NCI-H345 treated with DMSO at 0.1 percent for 48 hours (cell line): Measurements from ENCODE around the gene LAMA2.
"Not testable (repeated sequence)": the region's sequence is repeated elsewhere in the genome, so short reads cannot be mapped to it uniquely, and the experiment has no call there.

Experiments used
- DNase-seq: peaks from one replicate; lab custom pipeline; 2025; ENCODE audit not compliant: unreplicated experiment; lab: John Stamatoyannopoulos, UW

Gene LAMA2

DNA sequence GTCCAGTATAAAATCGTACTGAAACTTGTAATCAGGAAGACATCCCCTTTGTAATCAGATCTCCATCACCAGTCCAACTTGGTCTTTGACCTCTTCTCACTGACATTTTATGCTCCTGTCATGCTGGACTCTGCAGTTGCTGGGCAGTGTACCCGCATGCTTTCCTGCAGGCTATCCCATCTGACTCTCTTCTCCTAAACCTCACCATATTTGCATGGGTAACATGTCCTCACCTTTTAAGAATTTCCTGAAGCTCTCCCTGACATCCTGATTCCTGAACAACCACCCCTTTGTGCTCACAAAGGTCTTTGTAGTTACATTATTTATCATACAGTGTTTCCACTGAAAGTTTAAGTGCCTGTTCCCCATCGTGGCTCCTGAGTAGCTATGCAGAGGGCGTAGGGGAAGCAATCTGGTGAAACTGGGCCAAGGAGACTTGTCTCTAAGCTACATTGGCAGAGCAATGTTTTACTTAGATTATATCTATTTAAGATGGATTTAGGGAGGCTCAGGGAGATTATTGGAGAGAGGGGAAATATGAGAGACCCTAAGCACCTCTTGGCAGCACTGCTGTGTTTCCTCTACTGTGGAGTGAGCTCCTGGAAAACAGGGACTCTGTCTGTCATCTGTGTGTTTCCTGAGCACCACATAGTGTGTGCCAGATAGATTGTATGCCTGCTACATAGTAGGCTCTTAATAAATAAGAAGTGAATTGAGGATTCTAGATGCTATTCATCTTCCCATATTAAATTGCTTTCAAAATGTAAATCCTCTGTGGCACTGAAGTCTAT, 124.0 kb downstream of the LAMA2 start:
- no peak for DNase-seq

DNA sequence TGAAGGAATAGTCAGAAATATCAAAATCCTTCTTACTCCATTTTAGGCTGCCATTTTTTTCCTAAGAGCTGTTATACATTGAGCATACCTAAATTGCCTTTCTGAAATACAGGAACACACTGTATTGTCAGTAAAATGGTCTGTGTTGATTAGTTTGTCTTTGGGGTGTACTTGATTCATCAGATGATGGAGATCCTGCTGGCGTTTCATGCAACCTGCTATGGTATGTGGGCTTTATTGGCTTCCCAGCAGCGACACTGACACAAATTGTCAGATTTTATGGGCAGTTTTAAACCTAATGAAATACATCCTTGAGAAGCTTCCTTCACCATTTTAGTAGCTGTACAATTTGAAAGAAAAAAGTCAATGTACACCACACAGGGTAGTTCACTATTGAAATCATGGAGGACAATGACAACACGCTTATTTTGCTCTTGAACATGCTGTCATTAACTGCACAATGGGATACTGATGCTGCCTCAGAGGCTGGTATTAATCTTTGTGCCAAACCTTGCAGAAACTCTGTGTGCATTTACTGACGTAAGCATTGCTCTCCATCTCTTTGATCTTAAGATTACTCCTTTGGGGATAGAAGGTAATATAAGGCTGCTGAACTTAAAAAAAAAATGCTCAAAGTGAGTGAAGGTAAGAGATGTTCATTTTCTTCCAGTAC, 124.9 kb downstream of the LAMA2 start:
- no peak for DNase-seq

DNA sequence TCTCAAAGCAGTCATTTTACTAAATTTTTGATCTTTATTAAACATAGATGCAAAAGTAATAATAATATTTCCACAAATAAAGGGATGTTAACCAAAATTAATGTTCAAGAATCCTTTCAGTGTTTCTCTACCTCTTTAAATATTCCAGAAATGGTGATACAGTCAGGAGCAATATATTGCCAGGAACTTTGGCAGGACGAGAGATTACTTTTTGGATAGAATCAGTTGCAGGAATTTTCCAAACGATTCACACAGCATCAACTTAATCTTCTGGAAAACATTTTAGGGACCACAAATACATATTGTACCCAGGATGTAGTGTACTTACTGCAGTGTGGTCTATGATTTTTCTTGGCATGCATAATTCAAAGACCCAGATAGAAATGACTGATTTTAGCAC, 125.7 kb downstream of the LAMA2 start:
- DNase-seq = no peak

DNA sequence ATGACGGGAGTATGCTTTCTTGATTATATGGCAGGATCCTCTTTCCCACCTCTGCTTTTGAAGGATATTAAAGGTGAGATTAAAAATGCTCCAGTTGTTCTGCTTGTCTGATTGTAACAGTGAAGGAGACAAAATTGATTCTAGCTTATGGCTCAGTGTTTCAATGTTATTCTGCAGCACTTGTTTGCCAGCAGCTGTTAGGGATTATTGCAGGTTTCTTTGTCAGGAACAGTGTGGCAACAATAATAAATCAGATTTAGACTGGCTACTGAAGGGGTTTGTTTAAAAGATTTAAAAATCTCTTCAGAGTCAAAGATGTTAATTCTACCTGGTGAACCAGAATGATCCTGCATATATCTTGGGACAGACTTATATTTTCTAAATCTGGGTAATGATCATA, 126.9 kb downstream of the LAMA2 start:
- DNase-seq = no peak

DNA sequence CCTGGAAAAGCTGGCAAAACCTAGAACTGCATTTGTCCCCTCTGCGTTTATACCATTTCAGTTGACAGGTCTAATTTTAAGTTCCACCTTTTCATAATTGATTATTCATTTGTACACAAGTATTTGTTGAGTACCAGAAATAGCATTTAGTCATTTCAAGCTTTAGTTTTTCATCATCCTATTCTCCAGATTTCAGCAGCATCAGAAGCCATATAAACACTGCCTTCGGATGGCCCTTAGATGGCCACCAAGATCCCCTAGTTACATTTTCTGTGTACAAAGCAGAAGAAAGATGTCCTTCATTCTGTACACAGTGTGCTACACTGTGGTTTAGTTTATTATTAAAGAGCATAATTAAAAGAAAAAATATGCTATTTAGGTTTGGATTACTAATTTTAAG, 131.4 kb downstream of the LAMA2 start:
- no peak for DNase-seq

DNA sequence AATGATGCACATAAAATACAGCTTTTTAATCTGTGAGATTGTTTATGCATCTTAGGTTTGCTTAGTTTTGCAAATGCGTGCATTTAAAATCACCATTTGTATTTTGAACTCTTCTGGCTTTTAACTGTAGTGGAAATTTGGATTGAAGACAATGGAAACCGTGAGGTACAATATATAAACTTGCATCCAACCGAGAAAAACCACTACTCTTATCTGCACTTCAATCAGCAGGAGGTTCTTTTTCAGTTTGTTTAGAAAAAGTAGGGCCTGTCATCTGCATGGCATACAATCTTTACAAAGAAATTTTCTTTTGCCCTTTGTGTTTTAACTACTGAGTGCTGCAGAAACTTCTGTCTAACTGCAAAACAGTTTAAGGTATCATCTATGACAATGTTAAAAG, 132.8 kb downstream of the LAMA2 start:
- no peak for DNase-seq

DNA sequence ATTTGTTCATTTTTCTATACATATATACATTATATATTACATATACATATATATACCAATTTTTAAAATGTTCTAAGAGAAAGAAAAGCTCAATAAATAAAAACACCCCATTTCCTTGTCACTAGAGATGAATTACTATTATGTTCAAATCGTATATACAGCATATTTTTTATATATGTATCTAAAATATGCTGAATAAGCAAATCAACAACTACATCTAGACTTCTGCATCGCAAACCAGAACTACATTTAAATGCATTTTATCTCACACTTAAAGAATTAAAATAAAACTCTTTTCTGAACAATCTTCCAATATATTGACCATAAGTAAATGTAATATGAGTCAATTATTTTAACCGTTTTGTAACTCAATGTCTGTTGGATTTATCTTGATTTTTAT, 133.9 kb downstream of the LAMA2 start:
- DNase-seq = no peak

DNA sequence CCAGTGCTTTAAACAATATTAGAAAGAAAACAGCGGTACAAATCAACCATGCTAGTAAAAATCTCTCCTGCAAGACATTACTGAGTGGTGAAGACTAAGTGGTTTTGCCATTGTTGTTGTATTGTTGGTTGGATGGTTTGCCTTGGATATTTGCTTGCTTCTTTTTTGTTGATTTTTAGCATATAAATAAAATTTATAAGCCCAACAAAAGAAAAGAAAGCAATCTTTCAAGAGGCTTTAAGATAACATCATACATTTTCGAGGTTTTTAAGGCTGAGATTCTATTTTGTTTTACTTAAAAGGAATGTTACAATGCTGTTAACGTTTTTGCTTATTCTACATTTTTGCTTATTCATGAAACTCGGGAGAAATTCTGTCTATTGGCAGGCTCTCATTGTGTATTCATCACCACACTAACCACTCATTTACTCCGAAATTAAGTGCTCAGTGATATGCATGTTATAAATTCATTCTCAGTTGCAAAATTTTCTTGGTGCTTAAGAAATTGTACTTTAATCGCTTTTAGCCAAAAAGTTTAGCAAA, 139.1 kb downstream of the LAMA2 start:
- no peak for DNase-seq

DNA sequence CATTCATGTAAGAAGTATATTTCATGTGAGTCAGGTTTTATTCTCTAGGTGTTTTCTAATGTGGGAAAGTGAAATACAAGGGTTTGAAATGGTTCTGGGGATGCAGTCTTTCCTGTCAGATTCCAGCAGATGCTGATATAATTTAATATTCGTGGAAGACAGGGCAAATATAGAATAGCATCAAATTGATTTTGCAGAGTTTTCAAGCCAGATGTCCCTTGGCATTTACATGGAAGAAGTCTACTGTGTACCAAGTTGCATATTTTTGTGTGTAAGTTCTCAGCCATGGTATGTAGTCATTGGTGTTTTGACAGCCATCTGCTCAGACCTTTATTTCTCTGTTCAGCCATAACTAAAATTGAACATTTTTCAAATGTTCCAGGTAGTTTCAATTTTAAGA, 143.7 kb downstream of the LAMA2 start:
- no peak for DNase-seq

DNA sequence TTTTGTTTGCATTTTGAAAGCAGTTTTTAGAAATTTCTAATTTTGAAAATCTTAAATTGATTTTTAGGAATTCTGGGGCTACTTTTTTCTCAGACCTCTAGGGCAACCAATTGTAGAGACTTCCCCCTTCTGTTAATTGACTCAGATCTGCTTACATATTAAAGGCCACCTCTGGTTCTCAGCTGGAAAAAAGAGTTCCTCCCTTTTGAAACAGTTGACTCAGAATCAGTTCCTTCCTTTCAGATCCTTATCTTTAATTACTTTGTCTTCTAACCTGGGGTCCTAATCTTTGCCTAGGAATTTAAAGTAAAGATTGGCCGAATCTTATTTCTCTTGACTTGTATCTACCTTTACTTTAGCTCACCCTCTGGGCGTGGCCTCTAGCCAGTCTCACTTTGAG, 146.8 kb downstream of the LAMA2 start:
- DNase-seq = no peak

DNA sequence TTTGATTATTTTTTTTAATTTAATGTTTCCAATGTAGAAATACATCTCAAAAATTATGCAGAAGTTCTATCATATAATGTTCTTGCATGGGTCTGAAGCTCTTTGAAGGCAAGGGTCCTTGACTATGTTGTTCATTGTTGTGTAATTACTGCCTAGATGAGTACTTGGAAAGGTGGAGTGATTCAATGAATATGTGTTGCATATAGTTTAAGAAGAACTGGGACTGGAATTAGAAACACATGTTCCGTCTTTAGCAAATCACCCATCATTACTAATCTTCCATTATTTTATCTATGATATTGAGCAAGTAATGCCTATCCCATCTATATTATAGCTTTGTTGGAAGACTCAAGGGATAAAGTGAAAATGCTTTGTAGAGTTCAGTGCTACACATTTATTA, 147.3 kb downstream of the LAMA2 start:
- no peak for DNase-seq

DNA sequence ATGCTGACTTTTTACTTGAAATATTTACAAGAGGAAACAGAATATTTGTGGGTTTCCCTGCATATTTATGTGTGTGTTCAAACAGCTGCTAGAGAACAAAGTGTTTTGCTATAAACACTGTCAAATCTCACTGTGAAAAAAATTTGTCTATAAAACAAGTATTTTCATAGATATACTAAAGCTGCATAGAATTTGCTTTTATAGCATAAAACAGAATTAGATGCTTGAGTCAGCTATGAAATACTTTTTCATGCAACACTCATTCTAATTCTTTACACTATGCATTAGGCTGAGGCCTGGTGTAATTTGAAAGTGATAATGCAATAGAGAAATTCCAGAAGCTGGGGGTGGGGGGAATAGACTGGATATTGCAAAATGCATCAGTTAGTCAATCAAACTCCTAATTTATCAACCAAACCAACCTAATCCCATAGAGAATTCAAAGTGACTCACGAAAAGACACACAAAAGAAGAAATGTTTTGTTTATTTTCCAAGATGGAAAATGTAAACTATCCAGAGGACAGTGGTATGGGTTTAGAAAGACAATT, 148.2 kb downstream of the LAMA2 start:
- DNase-seq = no peak

DNA sequence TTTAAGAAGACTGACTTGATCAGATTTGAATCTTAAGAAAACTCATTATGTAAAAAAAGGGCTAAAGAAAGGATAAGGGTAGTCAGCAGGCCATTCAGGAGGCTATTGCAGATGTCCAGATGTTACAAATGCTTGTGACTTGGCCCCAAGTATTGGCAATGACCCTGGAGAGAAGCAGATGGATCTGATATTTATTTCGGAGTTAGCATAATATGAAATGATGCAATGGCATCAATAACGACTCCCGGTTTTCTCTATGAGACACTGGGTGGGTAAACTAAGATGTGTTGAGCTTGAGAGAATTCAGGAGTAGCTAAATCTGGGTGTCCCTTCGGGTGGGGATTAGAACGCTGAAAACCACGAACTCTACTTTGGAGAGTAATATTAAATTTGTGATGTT, 149.7 kb downstream of the LAMA2 start:
- DNase-seq = no peak

DNA sequence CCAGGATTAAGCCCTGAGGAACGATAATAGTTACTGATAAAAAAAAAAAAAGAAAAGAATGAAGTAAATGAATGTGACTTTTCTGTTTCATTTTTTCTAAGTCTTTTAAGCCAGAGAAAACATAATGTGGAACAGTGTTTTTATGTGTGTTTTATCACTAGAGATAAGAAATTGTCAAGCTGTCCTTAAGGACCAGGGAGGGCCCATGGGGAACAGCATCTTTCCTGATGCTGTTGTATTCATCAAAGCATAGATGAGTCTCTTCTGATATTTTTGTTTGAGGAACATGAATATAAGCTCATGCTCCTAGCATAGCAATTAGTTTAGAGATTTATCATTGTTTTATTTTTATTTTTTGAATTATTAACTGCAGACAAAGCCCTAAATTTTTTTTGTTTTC, 150.2 kb downstream of the LAMA2 start:
- DNase-seq = no peak

DNA sequence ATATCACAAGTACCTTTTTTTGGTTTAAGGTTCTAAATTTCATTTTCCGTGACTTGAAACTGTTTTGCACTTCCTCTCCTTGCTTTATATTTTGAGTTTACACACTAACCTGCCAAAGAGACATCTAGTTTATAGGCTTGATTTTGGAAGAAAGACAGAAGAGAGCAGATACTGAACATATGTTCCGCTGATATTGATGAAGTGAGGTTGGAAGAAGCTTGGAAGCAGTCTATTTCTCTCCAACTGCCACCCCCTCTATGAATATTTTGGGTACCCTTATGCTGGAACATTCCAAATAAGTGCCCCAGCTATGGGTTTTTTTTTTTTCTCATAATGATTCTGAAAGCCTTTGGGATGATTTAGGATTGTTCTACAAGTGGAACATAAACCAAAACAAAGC, 150.6 kb downstream of the LAMA2 start:
- DNase-seq = no peak

DNA sequence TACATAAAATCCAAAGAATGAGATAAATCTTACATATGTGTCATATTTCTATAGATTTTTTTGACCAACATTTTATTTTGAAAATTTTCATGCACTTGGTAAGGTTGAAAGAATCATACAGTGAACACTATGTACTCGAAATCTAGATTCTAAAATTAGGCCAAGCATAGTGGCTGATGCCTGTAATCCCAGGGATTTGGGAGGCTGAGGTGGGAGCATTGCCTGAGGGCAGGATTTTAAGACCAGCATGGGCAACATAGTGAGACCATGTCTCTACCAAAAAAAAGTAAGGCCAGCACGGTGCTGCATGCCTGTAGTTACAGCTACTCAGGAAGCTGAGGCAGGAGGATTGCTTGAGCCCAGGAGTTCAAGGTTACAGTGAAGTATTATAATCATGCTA, 158.6 kb downstream of the LAMA2 start:
- no peak for DNase-seq

DNA sequence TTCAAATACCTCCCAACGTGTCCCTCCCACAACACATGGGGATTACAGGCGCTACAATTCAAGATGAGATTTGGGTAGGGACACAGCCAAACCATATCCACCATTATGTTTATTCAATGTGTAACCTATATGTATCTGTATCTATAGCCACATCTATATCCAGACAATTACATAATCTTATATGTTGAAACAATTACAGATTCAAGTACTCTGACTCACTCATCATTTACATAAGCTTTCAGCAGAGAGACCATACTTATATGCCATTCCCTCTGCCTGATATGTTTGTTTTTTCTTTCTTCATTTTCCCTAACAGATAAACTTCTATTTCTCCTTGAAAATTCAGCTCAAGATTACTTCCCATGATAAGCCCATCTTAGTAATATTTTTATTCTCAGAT, 163.6 kb downstream of the LAMA2 start:
- no peak for DNase-seq

DNA sequence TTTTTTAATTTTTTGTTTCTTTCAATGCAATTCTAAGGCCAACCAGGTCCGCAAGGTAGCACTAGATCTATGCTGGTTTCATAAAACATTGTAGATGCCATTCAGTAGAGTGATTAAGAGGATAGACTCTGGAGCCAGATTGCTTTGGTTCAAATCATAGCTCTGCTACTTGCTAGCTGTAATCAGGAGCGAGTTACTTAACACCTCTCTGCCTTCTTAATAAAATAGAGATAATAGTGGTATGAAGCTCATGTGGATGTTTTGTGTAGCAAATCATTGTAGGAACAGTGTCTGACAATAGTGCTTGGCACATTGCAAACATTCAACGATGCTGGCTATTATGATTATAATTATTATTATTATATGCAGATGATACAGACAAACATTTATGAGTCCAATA, 164.9 kb downstream of the LAMA2 start:
- DNase-seq = no peak

DNA sequence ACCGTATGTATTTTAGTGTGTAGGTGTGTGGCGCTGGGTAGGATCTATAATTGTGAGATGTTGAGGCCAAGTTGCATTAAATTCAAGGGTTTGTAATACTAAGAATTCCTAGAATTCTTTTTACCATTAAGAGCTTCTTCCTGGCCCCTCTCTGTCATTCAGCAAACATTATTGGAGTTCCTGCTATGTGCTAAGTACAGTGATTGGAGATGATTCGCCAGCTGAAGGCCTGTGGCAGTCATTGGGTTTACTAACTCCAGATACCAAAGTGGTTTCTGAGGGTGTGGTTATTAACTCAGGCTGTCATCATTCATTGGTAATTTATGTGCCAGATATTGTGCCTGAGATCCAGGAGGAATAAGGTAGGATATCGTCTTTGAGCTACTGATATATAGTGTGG, 167.1 kb downstream of the LAMA2 start:
- no peak for DNase-seq

DNA sequence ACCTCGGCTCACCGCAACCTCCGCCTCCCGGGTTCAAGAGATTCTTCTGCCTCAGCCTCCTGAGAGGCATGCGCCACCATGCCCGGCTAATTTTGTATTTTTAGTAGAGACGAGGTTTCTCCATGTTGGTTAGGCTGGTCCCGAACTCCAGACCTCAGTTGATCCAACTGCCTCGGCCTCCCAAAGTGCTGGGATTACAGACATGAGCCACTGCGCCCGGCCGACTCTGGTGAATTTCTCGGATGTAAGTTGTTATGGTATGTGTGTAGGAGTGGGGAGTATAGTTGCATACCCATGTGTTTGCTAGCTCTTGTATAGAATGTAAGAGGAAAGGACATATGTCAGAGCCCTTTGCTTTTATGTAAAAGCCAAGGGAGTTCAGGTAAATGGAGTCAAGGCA, 170.2 kb downstream of the LAMA2 start:
- not testable (repeated sequence) for DNase-seq

DNA sequence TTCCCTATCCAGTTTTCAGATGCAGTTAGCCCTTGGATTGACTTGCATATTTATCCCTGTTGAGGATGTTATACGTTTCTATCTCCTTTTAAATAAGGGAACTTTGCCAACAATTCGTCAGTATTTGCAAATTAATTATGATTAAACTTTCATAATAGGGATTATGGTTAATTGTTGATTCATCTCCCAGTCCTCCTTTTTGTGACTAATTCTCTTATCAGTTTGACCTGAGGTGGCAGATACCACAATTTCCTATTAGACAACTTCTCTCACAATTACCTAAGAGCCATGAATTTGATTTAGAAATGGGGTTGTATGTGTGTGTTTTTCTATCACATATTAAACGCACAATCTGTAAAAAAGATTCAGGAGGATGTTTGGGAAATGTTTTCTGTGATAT, 172.9 kb downstream of the LAMA2 start:
- DNase-seq = no peak

DNA sequence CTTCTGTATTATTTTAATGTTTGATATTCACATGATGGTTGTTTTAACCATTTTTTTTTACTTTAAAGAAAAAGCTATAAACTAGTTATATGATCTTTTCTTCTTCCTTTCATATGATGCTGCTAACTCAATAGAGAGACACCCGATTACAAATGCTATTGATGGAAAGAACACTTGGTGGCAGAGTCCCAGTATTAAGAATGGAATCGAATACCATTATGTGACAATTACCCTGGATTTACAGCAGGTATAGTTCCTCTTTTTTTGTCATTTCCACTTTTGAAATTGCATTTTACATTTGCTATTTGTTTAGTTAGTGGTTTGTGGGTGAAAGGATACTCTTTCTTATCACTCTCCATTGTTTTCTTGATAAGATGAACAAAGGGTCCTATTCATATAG, 176.7 kb downstream of the LAMA2 start:
- no peak for DNase-seq
